Measurements from ENCODE around the gene NSUN7.

DNA sequence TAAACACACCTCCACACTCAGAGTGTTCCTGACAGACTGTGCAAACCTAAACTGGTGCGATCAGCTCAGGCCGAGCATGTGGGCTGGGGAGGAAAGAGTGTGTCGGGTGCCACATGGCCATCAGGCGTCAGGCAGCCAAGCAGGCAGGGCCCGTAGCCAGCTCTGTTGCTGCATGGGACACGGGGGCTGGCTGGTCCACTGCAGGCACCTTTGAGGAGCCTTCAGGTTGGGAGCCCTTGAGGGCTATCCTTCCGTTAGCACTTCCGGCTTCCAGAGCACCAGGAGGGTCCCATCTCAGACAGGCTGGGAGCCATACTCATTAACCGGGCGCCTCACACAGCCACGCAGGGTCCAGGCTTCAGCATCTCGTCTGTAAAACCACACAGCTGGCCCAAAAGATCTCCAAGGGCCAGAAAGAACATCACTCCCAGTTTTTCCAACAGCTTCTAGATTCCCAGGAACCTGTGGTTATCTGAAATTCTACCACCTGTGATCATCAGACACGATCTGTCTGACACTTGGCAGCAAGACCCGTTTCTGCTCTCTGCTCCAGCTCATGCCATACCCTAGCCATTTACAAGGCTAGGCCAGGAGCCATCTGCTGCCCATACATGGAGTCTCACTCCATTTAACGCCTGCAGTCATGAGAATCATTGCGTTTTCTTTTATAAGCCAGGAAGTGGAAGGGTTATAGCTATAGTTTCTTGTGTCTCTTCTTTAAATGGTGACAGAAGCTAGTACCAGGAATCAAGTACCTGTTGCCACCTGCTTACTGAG is 87.5 kb downstream of the NSUN7 start:
- TF ChIP-seq SMARCE1 (IDR thresholded peaks at IDR 0.05): no peak
- TF ChIP-seq, protein P1, sequence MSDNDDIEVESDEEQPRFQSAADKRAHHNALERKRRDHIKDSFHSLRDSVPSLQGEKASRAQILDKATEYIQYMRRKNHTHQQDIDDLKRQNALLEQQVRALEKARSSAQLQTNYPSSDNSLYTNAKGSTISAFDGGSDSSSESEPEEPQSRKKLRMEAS (CRISPR knock-in tag; IDR thresholded peaks at IDR 0.05): no peak
- TF ChIP-seq CTCF (IDR thresholded peaks at IDR 0.05 in 2 of 3, conservative IDR thresholded peaks at IDR 0.05 in 1 of 3; ENCODE audit: insufficient read depth in 2 of 3, low read depth in 1 of 3, low read length in 3 of 3): no peak
- no peak for TF ChIP-seq POLR2G (IDR thresholded peaks at IDR 0.05; ENCODE audit: low read depth, low read length)
- TF ChIP-seq YY1 (IDR thresholded peaks at IDR 0.05; ENCODE audit: borderline replicate concordance in 1 of 3, control insufficient read depth in 1 of 3, extremely low read depth in 1 of 3, insufficient read depth in 3 of 3, insufficient read length in 1 of 3, insufficient replicate concordance in 2 of 3, low read depth in 1 of 3, low read length in 2 of 3): no peak
- no peak for TF ChIP-seq ESRRB (CRISPR knock-in tag; IDR thresholded peaks at IDR 0.05; ENCODE audit: borderline replicate concordance)
- TF ChIP-seq PATZ1 (CRISPR knock-in tag; IDR thresholded peaks at IDR 0.05; ENCODE audit: borderline replicate concordance): no peak
- no peak for TF ChIP-seq JUND (IDR thresholded peaks at IDR 0.05; ENCODE audit: borderline replicate concordance, low read depth, low read length)
- no peak for TF ChIP-seq JUND (tag; IDR thresholded peaks at IDR 0.05; ENCODE audit: borderline replicate concordance, low read depth, low read length)
- TF ChIP-seq KDM1A (IDR thresholded peaks at IDR 0.05): no peak
- no peak for TF ChIP-seq CREB1 (IDR thresholded peaks at IDR 0.05)
- TF ChIP-seq CREB1 (CRISPR knock-in tag; IDR thresholded peaks at IDR 0.05): no peak
- TF ChIP-seq ZNF644 (tag; IDR thresholded peaks at IDR 0.05; ENCODE audit: low read depth): no peak
- TF ChIP-seq, protein P2, sequence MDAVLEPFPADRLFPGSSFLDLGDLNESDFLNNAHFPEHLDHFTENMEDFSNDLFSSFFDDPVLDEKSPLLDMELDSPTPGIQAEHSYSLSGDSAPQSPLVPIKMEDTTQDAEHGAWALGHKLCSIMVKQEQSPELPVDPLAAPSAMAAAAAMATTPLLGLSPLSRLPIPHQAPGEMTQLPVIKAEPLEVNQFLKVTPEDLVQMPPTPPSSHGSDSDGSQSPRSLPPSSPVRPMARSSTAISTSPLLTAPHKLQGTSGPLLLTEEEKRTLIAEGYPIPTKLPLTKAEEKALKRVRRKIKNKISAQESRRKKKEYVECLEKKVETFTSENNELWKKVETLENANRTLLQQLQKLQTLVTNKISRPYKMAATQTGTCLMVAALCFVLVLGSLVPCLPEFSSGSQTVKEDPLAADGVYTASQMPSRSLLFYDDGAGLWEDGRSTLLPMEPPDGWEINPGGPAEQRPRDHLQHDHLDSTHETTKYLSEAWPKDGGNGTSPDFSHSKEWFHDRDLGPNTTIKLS (IDR thresholded peaks at IDR 0.05; ENCODE audit: borderline replicate concordance, low read depth): no peak

Data from K562 (cell line).